ENCODE data around the gene TBXAS1. TPM values are rescaled to one million over a fixed set of nuclear protein-coding genes. Genes with fewer than 3 reads are reported as not detected.
A peak's percentile ranks its signal among the peaks of the same experiment; 100 is the strongest.

TBXAS1 gene
- polyA plus RNA-seq, 2 of the 4 experiments (the other 2 are of a cell fraction) = 8.8 to 11.6 TPM

DNA sequence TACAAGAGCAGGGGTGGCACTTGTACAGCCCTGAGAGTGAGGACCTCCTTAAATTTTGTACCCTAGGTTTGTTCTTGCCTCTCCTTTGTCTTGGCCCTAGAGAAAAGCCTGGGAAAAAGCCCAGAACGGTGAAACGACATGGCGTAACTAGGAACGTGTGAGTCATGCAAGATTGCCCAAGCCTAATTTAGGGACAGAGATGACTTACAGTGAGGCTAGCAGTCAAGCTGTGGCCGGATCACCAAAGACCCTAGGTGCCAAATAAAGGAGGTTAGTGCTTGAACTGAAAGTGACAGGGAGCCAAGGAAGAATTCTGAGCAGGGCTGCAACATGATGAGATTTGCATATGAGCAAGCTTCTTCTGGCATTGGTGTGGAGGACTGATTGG, 25.1 kb downstream of the TBXAS1 start:
- H3K4me3 ChIP-seq = no peak overlapping the region
- no peak overlapping the region for H3K4me2 ChIP-seq
- peaks cover 7% of the 10 kb centered on the region; the same call in 2 of the 3 replicates for H3K4me1 ChIP-seq
- H3K9me3 ChIP-seq = no peaks in the 10 kb centered on the region
- WGBS (ENCODE audit: missing lambda C conversion rate) = 83% methylated on average over 5 of the region's 5 CpGs
- FAIRE-seq = no peak
- POLR2A ChIA-PET = no interaction called here
- CTCF ChIA-PET = interaction anchor here (0.6 kb wide), 1 partner anchor 87 kb away, joined by 4 read pairs; no protein-coding TSS in a partner anchor
- TF ChIP-seq FOSL2 (IDR thresholded peaks at IDR 0.05) (no peak), FOSL2 (CRISPR knock-in tag; IDR thresholded peaks at IDR 0.05) (peak; percentile 49; the same call in 1 of the 2 replicates), BHLHE40 (IDR thresholded peaks at IDR 0.05; ENCODE audit: low read depth, low read length) (no peak), KDM1A (IDR thresholded peaks at IDR 0.05; ENCODE audit: low read depth) (no peak), CEBPB (IDR thresholded peaks at IDR 0.05) (peak in 1 of 2 experiments; percentile 69; a peak in 1 of 4 replicates), CBX2 (IDR thresholded peaks at IDR 0.05; ENCODE audit: borderline replicate concordance, low read depth) (no peak), TP53 (CRISPR knock-in tag; IDR thresholded peaks at IDR 0.05) (no peak)
- TF ChIP-seq, protein P1, sequence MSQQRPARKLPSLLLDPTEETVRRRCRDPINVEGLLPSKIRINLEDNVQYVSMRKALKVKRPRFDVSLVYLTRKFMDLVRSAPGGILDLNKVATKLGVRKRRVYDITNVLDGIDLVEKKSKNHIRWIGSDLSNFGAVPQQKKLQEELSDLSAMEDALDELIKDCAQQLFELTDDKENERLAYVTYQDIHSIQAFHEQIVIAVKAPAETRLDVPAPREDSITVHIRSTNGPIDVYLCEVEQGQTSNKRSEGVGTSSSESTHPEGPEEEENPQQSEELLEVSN (IDR thresholded peaks at IDR 0.05; ENCODE audit: borderline replicate concordance, low read depth) = no peak
- ATAC-seq = no peak
- DNase-seq (ENCODE audit: low read depth in 1 of 2, low spot score in 1 of 2) = peak in 1 of 2 experiments; percentile 24
- peak overlapping the region in 1 of 2 experiments; percentile 50; a peak in 1 of 6 replicates for H3K27ac ChIP-seq

DNA sequence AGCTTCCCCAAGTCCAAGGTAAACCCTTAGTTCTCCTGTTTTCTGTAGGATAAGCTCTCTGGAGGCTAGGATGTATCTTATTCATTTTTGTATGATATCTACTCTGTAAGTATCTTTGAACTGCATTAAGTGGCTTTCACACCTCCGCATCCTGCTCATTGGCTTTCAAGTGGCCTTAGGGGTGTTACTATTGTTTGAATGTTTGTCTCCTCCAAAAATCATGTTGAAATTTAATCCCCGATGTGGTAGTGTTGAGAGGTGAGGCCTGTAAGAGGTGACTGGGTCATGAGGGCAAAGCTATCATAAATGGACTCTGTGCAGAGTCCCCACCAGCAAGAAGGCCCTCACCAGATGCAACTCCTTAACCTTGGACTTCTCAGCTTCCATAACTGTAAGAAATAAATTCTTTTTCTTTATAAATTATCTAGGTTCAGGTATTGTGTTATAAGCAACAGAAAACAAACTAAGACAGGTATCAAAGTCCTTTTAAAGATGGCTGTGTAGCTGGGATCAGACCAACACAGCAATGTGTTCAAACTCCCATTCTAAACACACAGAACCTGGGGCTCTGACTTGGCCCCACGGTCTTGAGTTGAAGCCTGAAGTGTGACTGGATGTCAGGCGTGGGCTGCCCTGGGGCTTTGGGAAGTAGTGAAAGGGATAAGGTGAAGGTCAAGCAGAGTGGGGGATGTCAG, 25.9 kb downstream of the TBXAS1 start:
- ChIA-PET CTCF (interaction anchor here (0.6 kb wide), 1 partner anchor 212 kb away, joined by 3 read pairs; no protein-coding TSS in a partner anchor), POLR2A (no interaction called here)
- H3K27ac ChIP-seq = peak overlapping the region in 1 of 2 experiments; percentile 50; a peak in 1 of 6 replicates
- no peak overlapping the region for H3K4me3 ChIP-seq
- H3K4me1 ChIP-seq = peaks cover 7% of the 10 kb centered on the region; the same call in 2 of the 3 replicates
- H3K4me2 ChIP-seq = no peak overlapping the region
- no peaks in the 10 kb centered on the region for H3K9me3 ChIP-seq
- DNase-seq (ENCODE audit: low read depth in 1 of 2, low spot score in 1 of 2) (no peak), FAIRE-seq (no peak), ATAC-seq (no peak)
- TF ChIP-seq HEYL (CRISPR knock-in tag; IDR thresholded peaks at IDR 0.05) (no peak), TP53 (CRISPR knock-in tag; IDR thresholded peaks at IDR 0.05) (no peak), CHD2 (IDR thresholded peaks at IDR 0.05; ENCODE audit: low read length, partially characterized antibody) (no peak), BHLHE40 (IDR thresholded peaks at IDR 0.05; ENCODE audit: low read depth, low read length) (no peak), MAFK (IDR thresholded peaks at IDR 0.05; ENCODE audit: partially characterized antibody) (no peak), HOXA7 (CRISPR knock-in tag; IDR thresholded peaks at IDR 0.05) (no peak), JUN (IDR thresholded peaks at IDR 0.05) (no peak), TFCP2L1 (CRISPR knock-in tag; IDR thresholded peaks at IDR 0.05) (no peak), FOSL2 (IDR thresholded peaks at IDR 0.05) (no peak), FOSL2 (CRISPR knock-in tag; IDR thresholded peaks at IDR 0.05) (no peak), HDAC2 (IDR thresholded peaks at IDR 0.05) (no peak), RAD21 (conservative IDR thresholded peaks at IDR 0.05 in 1 of 2, IDR thresholded peaks at IDR 0.05 in 1 of 2) (no peak)
- TF ChIP-seq, protein P2, sequence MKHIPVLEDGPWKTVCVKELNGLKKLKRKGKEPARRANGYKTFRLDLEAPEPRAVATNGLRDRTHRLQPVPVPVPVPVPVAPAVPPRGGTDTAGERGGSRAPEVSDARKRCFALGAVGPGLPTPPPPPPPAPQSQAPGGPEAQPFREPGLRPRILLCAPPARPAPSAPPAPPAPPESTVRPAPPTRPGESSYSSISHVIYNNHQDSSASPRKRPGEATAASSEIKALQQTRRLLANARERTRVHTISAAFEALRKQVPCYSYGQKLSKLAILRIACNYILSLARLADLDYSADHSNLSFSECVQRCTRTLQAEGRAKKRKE (CRISPR knock-in tag; IDR thresholded peaks at IDR 0.05; ENCODE audit: low read depth) = no peak
- TF ChIP-seq, protein P3, sequence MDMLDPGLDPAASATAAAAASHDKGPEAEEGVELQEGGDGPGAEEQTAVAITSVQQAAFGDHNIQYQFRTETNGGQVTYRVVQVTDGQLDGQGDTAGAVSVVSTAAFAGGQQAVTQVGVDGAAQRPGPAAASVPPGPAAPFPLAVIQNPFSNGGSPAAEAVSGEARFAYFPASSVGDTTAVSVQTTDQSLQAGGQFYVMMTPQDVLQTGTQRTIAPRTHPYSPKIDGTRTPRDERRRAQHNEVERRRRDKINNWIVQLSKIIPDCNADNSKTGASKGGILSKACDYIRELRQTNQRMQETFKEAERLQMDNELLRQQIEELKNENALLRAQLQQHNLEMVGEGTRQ (IDR thresholded peaks at IDR 0.05) = no peak
- TF ChIP-seq, protein P4, sequence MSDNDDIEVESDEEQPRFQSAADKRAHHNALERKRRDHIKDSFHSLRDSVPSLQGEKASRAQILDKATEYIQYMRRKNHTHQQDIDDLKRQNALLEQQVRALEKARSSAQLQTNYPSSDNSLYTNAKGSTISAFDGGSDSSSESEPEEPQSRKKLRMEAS (IDR thresholded peaks at IDR 0.05) = no peak
- 81% methylated on average over 4 of the region's 4 CpGs for WGBS (ENCODE audit: missing lambda C conversion rate)
